GM13977 (cell line): ENCODE data around the gene ZNF491.
"Not testable (repeated sequence)": the region's sequence is repeated elsewhere in the genome, so short reads cannot be mapped to it uniquely, and the experiment has no call there.

Experiments used
- DNase-seq: peaks from one replicate; pipeline ENCODE4 v3.0.0; 2012; ENCODE audit warnings: low spot score
- in situ Hi-C: fragments of 300-500 bp; cut with MboI; formaldehyde crosslinking; loops from one replicate; pipeline ENCODE4 v1.12.0; 2022; ENCODE audit warnings: low sequenced_read_pairs, low pct_unique_long_range_greater_than_20kb, mixed read lengths, inconsistent platforms; ENCODE audit not compliant: unreplicated experiment
- TF ChIP-seq, protein P1 (sequence below): IDR thresholded peaks from 2 replicates; pipeline ENCODE4 v1.5.1; 2012; ENCODE audit warnings: mild to moderate bottlenecking, control low read depth; ENCODE audit not compliant: insufficient read depth; ENCODE audit errors: extremely low read depth, missing control alignments

Gene ZNF491

DNA sequence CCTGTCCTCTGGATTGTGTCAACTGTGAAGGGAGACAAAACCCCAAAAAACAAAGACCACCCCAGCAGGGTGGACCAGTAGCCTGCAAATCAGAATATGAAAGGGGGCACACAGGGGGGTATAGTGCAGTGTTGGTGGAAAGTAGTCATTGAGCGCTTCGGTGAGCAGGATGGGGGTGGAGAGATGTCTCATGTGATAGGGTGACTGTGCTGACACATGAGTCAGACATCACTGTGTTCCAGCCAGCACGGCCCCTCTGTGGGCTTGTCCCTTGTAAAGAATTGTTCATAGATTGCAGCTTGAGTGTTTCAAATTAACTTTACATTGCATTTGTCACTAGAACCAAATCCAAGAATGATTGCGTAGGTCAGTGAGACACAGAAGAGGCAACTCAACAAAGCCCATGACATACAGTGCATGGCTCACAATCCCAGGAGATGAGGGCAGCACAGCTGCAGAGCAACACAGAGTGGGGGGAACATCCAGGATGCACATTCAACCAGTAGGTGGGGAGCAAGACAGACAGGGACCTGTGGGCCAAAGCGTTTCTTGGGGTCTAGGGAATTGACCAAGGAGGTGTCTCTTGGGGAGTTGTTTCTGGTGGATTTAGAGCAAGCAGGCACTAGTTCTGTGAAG is 23.3 kb downstream of the ZNF491 start:
- DNase-seq = no peak
- in situ Hi-C loops = no loop called here

DNA sequence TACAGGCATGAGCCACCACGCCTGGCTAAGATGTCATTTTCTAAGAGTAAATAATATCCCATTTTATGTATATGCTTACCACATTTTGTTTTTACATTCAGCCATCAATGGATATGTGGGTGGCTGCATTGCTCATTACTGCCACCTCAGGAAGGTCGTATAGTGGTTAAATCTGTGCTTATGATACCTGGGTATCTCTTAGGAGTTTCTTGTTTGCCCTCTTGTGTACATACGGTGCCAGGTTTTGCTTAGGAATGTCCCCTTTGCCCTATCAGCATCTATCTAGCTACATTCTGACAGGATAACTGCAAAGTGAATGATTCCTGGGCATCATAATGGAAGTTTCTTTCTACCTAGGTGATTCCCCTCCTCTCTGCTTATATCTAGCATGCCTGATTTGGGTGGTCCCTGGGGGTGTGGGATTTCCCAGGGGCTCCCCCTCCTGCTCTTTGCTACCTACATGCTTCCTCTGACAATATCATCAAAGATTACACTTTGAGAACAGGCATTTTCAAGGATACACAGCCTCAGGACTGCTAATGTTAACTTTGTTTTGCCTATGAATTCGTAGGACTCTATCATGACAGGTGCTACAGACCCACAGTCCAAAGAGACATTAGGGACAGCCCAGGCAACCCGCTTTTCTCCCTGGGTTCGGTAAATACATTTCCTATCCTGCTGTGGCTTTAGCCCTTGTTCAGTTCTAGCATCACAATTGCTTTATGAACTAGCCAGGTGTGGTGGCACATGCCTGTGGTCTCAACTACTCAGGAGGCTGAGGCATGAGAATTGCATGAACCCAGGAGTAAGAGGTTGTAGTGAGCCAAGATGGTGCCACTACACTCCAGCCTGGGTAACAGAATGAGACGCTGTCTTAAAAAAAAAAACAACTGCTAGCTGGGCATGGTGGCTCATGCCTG is 30.9 kb downstream of the ZNF491 start:
- DNase-seq, in situ Hi-C loops: not testable (repeated sequence)

More for the DNA sequence above, 23.3 kb downstream of the ZNF491 start:
- TF ChIP-seq, protein P1, sequence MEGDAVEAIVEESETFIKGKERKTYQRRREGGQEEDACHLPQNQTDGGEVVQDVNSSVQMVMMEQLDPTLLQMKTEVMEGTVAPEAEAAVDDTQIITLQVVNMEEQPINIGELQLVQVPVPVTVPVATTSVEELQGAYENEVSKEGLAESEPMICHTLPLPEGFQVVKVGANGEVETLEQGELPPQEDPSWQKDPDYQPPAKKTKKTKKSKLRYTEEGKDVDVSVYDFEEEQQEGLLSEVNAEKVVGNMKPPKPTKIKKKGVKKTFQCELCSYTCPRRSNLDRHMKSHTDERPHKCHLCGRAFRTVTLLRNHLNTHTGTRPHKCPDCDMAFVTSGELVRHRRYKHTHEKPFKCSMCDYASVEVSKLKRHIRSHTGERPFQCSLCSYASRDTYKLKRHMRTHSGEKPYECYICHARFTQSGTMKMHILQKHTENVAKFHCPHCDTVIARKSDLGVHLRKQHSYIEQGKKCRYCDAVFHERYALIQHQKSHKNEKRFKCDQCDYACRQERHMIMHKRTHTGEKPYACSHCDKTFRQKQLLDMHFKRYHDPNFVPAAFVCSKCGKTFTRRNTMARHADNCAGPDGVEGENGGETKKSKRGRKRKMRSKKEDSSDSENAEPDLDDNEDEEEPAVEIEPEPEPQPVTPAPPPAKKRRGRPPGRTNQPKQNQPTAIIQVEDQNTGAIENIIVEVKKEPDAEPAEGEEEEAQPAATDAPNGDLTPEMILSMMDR = no peak

DNA sequence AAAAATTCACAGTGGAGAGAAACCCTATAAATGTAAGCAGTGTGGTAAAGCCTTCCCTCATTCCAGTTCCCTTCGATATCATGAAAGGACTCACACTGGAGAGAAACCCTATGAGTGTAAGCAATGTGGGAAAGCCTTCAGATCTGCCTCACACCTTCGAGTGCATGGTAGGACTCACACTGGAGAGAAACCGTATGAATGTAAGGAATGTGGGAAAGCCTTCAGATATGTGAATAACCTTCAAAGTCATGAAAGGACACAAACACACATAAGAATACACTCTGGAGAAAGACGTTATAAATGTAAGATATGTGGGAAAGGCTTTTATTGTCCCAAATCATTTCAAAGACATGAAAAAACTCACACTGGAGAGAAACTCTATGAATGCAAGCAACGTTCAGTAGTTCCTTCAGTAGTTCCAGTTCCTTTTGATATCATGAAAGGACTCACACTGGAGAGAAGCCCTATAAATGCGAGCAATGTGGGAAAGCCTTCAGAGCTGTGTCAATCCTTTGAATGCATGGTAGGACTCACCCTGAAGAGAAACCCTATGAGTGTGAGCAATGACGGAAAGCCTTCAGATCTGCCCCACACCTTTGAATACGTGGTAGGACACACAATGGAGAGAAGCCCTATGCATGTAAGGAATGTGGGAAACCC is 34.1 kb downstream of the ZNF491 start:
- in situ Hi-C loops = no loop called here
- TF ChIP-seq, protein P1 = no peak
- no peak for DNase-seq

DNA sequence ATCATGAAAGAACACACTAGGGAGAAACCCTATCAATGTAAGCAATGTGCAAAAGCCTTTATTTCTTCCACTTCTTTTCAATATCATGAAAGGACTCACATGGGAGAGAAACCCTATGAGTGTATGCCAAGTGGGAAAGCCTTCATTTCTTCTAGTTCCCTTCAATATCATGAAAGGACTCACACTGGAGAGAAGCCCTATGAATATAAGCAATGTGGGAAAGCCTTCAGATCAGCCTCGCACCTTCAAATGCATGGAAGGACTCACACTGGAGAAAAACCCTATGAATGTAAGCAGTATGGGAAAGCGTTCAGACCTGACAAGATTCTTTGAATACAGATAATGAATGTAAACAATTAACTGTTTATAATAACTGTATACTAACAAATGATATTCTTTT is 35.2 kb downstream of the ZNF491 start:
- no peak for DNase-seq
- TF ChIP-seq, protein P1 = no peak
- in situ Hi-C loops = no loop called here

DNA sequence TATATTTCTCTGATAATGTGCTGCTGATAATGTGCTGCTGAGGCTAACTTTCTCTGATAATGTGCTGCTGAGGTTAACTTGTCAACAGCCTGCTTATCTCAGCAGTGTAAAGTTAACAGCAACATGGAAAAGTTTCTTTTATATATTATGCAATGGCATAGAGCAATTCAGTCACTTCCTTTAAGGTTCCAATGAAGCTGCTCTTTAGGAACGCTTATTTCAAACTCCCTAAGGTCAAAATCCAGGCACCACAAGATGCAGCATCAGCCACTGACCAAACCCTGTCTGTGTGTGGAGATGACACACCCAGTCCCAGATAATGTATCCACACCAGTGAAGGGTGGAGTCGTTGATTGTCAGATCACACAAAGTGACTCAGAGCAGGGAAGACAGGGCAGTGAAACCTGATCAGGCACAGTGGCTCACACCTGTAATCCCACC is 37.3 kb downstream of the ZNF491 start:
- DNase-seq, in situ Hi-C loops: not testable (repeated sequence)

DNA sequence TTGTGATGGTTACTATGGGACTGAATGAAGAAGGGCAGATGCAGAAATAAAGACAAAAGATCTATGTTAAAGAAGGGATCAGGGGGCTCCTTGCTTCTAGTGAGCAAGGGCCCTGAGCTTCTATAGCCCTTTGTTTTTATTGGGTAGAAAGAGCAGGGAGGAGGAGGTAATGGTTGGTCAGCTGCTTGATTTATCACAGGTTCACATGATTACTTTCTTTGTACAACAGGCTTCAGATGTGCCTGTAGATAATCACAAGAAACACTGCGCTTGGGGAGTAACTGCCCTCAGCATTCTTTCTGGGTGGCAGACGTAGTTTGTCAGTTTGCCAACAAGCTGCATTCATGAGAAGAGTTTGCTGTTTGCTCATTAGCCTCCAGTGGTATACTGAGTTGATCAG is 45.4 kb downstream of the ZNF491 start:
- no peak for DNase-seq
- in situ Hi-C loops = no loop called here

DNA sequence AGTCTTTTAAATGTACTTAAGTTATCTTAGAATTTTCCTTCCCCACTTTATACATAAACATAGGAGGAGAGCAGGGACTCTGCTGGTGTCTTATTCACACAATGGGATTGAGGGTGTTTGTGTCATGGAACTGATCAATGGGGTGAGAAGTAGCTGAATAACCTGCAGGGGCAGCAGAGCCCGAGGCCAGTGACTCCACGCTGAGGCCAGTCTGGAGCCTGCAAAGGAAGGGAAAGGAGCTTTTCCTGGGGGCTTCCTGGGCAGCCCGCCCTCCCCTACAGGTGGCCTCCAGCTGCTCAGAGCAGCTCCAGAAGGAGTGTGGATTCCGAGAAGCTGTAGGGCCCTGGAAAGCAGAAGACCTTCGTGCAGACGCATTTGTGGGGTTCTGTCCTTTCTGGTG is 49.3 kb downstream of the ZNF491 start:
- in situ Hi-C loops, DNase-seq: not testable (repeated sequence)

More for the DNA sequence above, 45.4 kb downstream of the ZNF491 start:
- TF ChIP-seq, protein P1 = no peak

DNA sequence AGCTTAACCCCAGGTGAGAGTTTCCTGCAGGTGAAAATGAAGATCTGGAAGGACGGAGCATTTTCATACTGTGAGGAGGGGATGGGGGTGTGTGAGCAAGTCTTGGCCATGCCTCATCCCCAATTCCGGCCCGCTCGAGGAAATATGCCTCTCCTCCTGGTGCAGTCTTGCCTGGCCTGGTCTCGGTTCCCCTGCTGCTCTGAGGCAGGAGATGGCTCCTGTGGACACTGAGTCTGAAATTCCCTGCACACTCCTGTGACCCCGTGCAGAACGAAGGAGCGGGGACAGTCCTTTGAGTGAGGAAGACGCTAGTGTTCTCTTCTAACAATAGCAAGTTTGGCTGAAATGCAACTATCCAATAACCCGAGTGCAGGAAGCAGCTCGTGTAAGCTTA is 49.9 kb downstream of the ZNF491 start:
- no peak for DNase-seq
- TF ChIP-seq, protein P1 = no peak
- in situ Hi-C loops = no loop called here
